H9 (cell line): ENCODE measurements around the gene DXO. TPM values are rescaled to one million over a fixed set of nuclear protein-coding genes. Genes with fewer than 3 reads are reported as not detected.
"Not testable (repeated sequence)": the region's sequence is repeated elsewhere in the genome, so short reads cannot be mapped to it uniquely, and the experiment has no call there.

ENCODE experiments used
- DNase-seq: peaks from one replicate; pipeline ENCODE4 v3.0.0-alpha.2; 2017
- H2AFZ ChIP-seq: one replicate; pipeline ENCODE4 v1.6.1; 2013; ENCODE audit warnings: mild to moderate bottlenecking, low read length, control low read depth, moderate library complexity
- H2AK5ac ChIP-seq: 2 replicates; pipeline ENCODE4 v1.6.1; 2013; ENCODE audit warnings: low read length, control low read depth, mixed read lengths; ENCODE audit not compliant: insufficient read length
- H2BK120ac ChIP-seq: one replicate; pipeline ENCODE4 v1.6.1; 2013; ENCODE audit warnings: low read depth, mild to moderate bottlenecking, low read length, control low read depth, inconsistent platforms; ENCODE audit not compliant: poor library complexity, severe bottlenecking
- H2BK12ac ChIP-seq: 2 replicates; pipeline ENCODE4 v1.6.1; 2013; ENCODE audit warnings: low read length, control low read depth, mixed read lengths, low read depth; ENCODE audit not compliant: insufficient read length
- H2BK15ac ChIP-seq: 2 replicates; pipeline ENCODE4 v1.6.1; 2013; ENCODE audit warnings: low read depth, low read length, control low read depth
- H2BK20ac ChIP-seq: one replicate; pipeline ENCODE4 v1.6.1; 2013; ENCODE audit warnings: low read depth, mild to moderate bottlenecking, low read length, control low read depth, inconsistent platforms; ENCODE audit not compliant: poor library complexity, severe bottlenecking
- H2BK5ac ChIP-seq: 2 replicates; pipeline ENCODE4 v1.6.1; 2013; ENCODE audit warnings: low read length, control low read depth, mixed read lengths; ENCODE audit not compliant: insufficient read length
- H3K14ac ChIP-seq: 2 replicates; pipeline ENCODE4 v1.6.1; 2013; ENCODE audit warnings: low read length, control low read depth; ENCODE audit not compliant: insufficient read depth
- H3K18ac ChIP-seq: 2 replicates; pipeline ENCODE4 v1.6.1; 2013; ENCODE audit warnings: low read depth, mild to moderate bottlenecking, mixed read lengths, low read length, control low read depth; ENCODE audit not compliant: insufficient read length
- H3K23ac ChIP-seq: 2 replicates; pipeline ENCODE4 v1.6.1; 2013; ENCODE audit warnings: low read length, control low read depth, mixed read lengths, low read depth; ENCODE audit not compliant: insufficient read length
- H3K23me2 ChIP-seq: 2 replicates; pipeline ENCODE4 v1.6.1; 2013; ENCODE audit warnings: low read depth, mild to moderate bottlenecking, mixed read lengths, low read length, control low read depth; ENCODE audit not compliant: insufficient read length, poor library complexity, severe bottlenecking
- H3K27ac ChIP-seq: 2 replicates; pipeline ENCODE4 v1.5.1; 2013; ENCODE audit warnings: low read length, control low read depth, mixed read lengths, low read depth; ENCODE audit not compliant: insufficient read length
- H3K27me3 ChIP-seq: 2 replicates; pipeline ENCODE4 v1.6.1; 2013; ENCODE audit warnings: low read length, control low read depth, inconsistent platforms; ENCODE audit not compliant: insufficient read depth
- H3K4ac ChIP-seq: 2 replicates; pipeline ENCODE4 v1.6.1; 2013; ENCODE audit warnings: low read depth, mild to moderate bottlenecking, control low read depth, inconsistent platforms, low read length, moderate library complexity
- H3K4me1 ChIP-seq: 2 replicates; pipeline ENCODE4 v1.6.1; 2013; ENCODE audit warnings: low read length, control low read depth, inconsistent platforms; ENCODE audit not compliant: insufficient read depth
- H3K4me2 ChIP-seq: 2 replicates; pipeline ENCODE4 v1.6.1; 2013; ENCODE audit warnings: low read length, control low read depth, mixed read lengths; ENCODE audit not compliant: insufficient read length, insufficient read depth
- H3K56ac ChIP-seq: 2 replicates; pipeline ENCODE4 v1.6.1; 2013; ENCODE audit warnings: low read depth, mild to moderate bottlenecking, mixed read lengths, low read length, control low read depth; ENCODE audit not compliant: insufficient read length
- H3K79me1 ChIP-seq: 2 replicates; pipeline ENCODE4 v1.6.1; 2013; ENCODE audit warnings: low read depth, mild to moderate bottlenecking, moderate library complexity, low read length, control low read depth, inconsistent platforms; ENCODE audit not compliant: insufficient read depth, poor library complexity, severe bottlenecking
- H3K79me2 ChIP-seq: 2 replicates; pipeline ENCODE4 v1.6.1; 2013; ENCODE audit warnings: low read length, control low read depth, inconsistent platforms; ENCODE audit not compliant: insufficient read depth
- H3K9ac ChIP-seq: 2 replicates; pipeline ENCODE4 v1.6.1; 2013; ENCODE audit warnings: low read length, control low read depth, mixed read lengths; ENCODE audit not compliant: insufficient read length; ENCODE audit errors: extremely low read depth
- H3K9me3 ChIP-seq: one replicate; pipeline ENCODE4 v1.6.1; 2013; ENCODE audit warnings: low read depth, low read length, inconsistent platforms; ENCODE audit not compliant: control insufficient read depth
- H3T11ph ChIP-seq: one replicate; pipeline ENCODE4 v1.6.1; 2013; ENCODE audit warnings: mild to moderate bottlenecking, low read length, control low read depth, inconsistent platforms
- H4K20me1 ChIP-seq: one replicate; pipeline ENCODE4 v1.6.1; 2013; ENCODE audit not compliant: control insufficient read depth, insufficient read length, insufficient read depth
- H4K5ac ChIP-seq: 2 replicates; pipeline ENCODE4 v1.6.1; 2013; ENCODE audit warnings: low read depth, mild to moderate bottlenecking, mixed read lengths, low read length, control low read depth; ENCODE audit not compliant: insufficient read length
- H4K8ac ChIP-seq: replicated peaks from 2 replicates; pipeline ENCODE4 v1.6.1; 2013; ENCODE audit warnings: low read length, control low read depth, mixed read lengths, low read depth; ENCODE audit not compliant: insufficient read length
- H4K91ac ChIP-seq: 2 replicates; pipeline ENCODE4 v1.6.1; 2013; ENCODE audit warnings: low read depth, mild to moderate bottlenecking, moderate library complexity, mixed read lengths, low read length, control low read depth; ENCODE audit not compliant: insufficient read length
- H3K27ac Mint-ChIP-seq, 3 experiments: 2 replicates in 2 of 3; 3 replicates in 1 of 3; pipeline ENCODE4 v1.8.0; 2020 to 2021; ENCODE audit warnings: mixed read lengths in 3 of 3, mild to moderate bottlenecking in 1 of 3, moderate library complexity in 1 of 3
- H3K27me3 Mint-ChIP-seq: 2 replicates; pipeline ENCODE4 v1.8.0; 2021; ENCODE audit warnings: low read depth, mild to moderate bottlenecking, moderate library complexity, mixed read lengths
- H3K36me3 Mint-ChIP-seq, 3 experiments: 2 replicates in 2 of 3; 3 replicates in 1 of 3; pipeline ENCODE4 v1.8.0; 2020 to 2021; ENCODE audit warnings: low read depth in 3 of 3, mixed read lengths in 3 of 3; ENCODE audit not compliant: insufficient read depth in 1 of 3
- H3K4me1 Mint-ChIP-seq, 2 experiments: 2 replicates each; pipeline ENCODE4 v1.8.0; 2020; ENCODE audit warnings: mixed read lengths in 2 of 2
- H3K4me3 Mint-ChIP-seq, 2 experiments: 2 replicates in 1 of 2; 3 replicates in 1 of 2; pipeline ENCODE4 v1.8.0; 2020 to 2021; ENCODE audit warnings: mild to moderate bottlenecking in 2 of 2, mixed read lengths in 2 of 2, moderate library complexity in 1 of 2
- H3K9me3 Mint-ChIP-seq, 2 experiments: 2 replicates in 1 of 2; 3 replicates in 1 of 2; pipeline ENCODE4 v1.8.0; 2020; ENCODE audit warnings: mild to moderate bottlenecking in 2 of 2, mixed read lengths in 2 of 2, moderate library complexity in 1 of 2
- WGBS: extraction: QIAGEN DNeasy Blood & Tissue Kit; methylation state at CpG from one replicate; pipeline ENCODE4 v1.1.7; 2013; ENCODE audit warnings: missing lambda C conversion rate, low lambda C conversion rate, mixed read lengths; ENCODE audit not compliant: insufficient read length; ENCODE audit errors: extremely low coverage; 5-methylcytosine and 5-hydroxymethylcytosine counted together
- total RNA-seq: library from RNA; stranded (reverse); gene quantifications from 2 replicates; pipeline ENCODE4 v1.2.1, GENCODE V29; 2021

DXO gene
- total RNA-seq, 1 experiment from 2014 or later, result 21.6 TPM

DNA sequence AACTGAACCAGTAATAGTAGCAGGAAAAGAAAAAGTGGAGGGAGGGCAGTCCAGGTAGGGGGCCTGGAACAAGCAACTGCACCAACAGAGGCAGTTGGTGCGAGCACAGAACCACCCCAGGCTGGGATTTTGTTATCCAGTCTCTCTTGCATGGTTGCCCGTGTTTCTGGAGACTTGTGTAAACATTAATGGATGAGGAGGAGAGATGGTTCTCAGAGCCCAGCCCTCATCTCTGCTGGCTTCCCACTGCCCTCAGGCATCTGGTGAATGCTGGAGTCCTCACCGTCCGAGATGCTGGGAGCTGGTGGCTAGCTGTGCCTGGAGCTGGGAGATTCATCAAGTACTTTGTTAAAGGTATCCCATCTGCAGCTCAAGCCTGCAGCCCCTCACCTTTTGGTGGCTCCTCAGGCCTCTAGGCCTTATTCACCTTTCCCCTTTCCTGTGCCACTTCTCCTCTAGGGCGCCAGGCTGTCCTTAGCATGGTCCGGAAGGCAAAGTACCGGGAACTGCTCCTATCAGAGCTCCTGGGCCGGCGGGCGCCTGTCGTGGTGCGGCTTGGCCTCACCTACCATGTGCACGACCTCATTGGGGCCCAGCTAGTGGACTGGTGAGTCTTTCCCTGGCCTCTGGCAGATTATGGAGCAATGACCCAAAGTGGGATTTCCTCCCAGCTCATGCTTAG, 8.4 kb upstream of the DXO start:
- H3K79me2 ChIP-seq, H3K9me3 Mint-ChIP-seq, H3K27ac ChIP-seq, H2AK5ac ChIP-seq, H3K23ac ChIP-seq, H2BK15ac ChIP-seq, H3K4me1 Mint-ChIP-seq, H3K56ac ChIP-seq, H2BK20ac ChIP-seq, H4K20me1 ChIP-seq, DNase-seq, H3K4me1 ChIP-seq, H3K27me3 ChIP-seq, H2BK120ac ChIP-seq, H3K4me2 ChIP-seq, H2BK5ac ChIP-seq, H3K79me1 ChIP-seq, H3T11ph ChIP-seq, H3K9me3 ChIP-seq, H2AFZ ChIP-seq, H3K4me3 Mint-ChIP-seq, H3K14ac ChIP-seq, H2BK12ac ChIP-seq, H3K4ac ChIP-seq, H4K91ac ChIP-seq, H4K5ac ChIP-seq, H4K8ac ChIP-seq, H3K18ac ChIP-seq, H3K9ac ChIP-seq, H3K23me2 ChIP-seq, H3K27me3 Mint-ChIP-seq, H3K27ac Mint-ChIP-seq: not testable (repeated sequence)
- peaks cover 10 to 18% (median 17%) of the 10 kb centered on the region in 3 experiments for H3K36me3 Mint-ChIP-seq
- WGBS, result no CpG with 5 or more reads among the region's 13 CpGs
